Measurements from ENCODE around the gene AREG. TPM values are rescaled to one million over a fixed set of nuclear protein-coding genes. Genes with fewer than 3 reads are reported as not detected.

AREG gene
- total and polyA plus RNA-seq, 2 experiments from 2014 or later, result 128 to 129 TPM

DNA sequence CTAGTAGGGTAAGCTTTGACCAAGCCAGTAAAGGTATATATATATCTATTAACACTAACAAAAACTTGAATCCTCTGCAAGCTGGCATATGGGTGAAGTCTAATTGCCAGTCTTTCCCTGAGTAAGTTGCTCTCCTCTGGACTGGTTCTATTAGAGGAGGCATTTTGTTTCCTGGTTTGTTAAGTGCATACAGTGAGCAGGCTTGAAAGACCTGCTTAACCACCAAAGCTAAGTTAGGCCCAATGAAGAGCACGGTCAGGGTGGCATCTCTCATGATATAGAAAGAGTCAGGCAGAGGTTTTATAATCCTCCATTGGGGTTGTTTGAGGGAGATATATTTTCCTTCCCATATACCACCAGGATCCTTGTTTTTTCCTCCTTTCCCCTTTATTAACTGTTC, 9.6 kb upstream of the AREG start:
- no peaks in the 10 kb centered on the region for H4K20me1 ChIP-seq (ENCODE audit: insufficient read depth, poor library complexity, severe bottlenecking)
- no peak overlapping the region for H2AFZ ChIP-seq
- no peaks in the 10 kb centered on the region for H3K4me1 ChIP-seq (ENCODE audit: insufficient read depth)
- no peaks in the 10 kb centered on the region for H3K36me3 ChIP-seq (replicated peaks; ENCODE audit: insufficient read depth, low read depth)
- no peak overlapping the region for H3K27ac ChIP-seq
- H3K9me2 ChIP-seq (replicated peaks; ENCODE audit: insufficient read depth), result no peaks in the 10 kb centered on the region
- no peak for DNase-seq (ENCODE audit: low spot score)
- TF ChIP-seq EZH2 (IDR thresholded peaks at IDR 0.05; ENCODE audit: borderline replicate concordance) (no peak), EZH2phosphoT487 (IDR thresholded peaks at IDR 0.05; ENCODE audit: low read depth, severe bottlenecking, unreplicated experiment) (no peak)
- TF ChIP-seq, protein P1, sequence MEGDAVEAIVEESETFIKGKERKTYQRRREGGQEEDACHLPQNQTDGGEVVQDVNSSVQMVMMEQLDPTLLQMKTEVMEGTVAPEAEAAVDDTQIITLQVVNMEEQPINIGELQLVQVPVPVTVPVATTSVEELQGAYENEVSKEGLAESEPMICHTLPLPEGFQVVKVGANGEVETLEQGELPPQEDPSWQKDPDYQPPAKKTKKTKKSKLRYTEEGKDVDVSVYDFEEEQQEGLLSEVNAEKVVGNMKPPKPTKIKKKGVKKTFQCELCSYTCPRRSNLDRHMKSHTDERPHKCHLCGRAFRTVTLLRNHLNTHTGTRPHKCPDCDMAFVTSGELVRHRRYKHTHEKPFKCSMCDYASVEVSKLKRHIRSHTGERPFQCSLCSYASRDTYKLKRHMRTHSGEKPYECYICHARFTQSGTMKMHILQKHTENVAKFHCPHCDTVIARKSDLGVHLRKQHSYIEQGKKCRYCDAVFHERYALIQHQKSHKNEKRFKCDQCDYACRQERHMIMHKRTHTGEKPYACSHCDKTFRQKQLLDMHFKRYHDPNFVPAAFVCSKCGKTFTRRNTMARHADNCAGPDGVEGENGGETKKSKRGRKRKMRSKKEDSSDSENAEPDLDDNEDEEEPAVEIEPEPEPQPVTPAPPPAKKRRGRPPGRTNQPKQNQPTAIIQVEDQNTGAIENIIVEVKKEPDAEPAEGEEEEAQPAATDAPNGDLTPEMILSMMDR (IDR thresholded peaks at IDR 0.05; ENCODE audit: poor library complexity), result no peak
- H3K79me2 ChIP-seq, result no peaks in the 10 kb centered on the region
- 82% methylated on average over 1 of the region's 1 CpG for WGBS (ENCODE audit: low lambda C conversion rate, missing lambda C conversion rate)
- H3K4me2 ChIP-seq, result no peak overlapping the region
- no peaks in the 10 kb centered on the region for H3K9me3 ChIP-seq (ENCODE audit: low read depth)
- H3K27me3 ChIP-seq, result no peaks in the 10 kb centered on the region
- no peak overlapping the region for H3K4me3 ChIP-seq

DNA sequence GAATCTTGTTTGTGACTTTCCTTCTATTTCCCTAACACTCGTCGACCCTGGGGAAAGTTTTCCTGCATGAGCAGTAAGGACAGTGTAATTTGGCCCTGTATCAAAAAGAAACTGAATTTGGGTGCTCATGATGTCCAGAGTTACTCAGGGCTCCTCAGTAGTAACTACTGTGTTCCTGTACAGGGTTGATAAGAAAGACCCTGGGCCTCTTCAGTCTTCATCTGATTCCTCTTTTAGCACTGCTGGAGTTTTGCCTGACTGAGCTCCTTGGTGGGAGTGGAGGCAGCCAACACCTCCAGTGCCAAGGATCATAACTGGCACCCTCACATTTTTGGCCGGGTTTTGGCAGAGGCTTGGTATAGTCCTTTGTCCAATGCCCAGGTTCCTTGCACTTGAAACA, 7.1 kb upstream of the AREG start:
- 91% methylated on average over 3 of the region's 3 CpGs for WGBS (ENCODE audit: low lambda C conversion rate, missing lambda C conversion rate)
- Histone ChIP-seq H3K9me2 (replicated peaks; ENCODE audit: insufficient read depth) (no peaks in the 10 kb centered on the region), H3K27me3 (no peaks in the 10 kb centered on the region)

DNA sequence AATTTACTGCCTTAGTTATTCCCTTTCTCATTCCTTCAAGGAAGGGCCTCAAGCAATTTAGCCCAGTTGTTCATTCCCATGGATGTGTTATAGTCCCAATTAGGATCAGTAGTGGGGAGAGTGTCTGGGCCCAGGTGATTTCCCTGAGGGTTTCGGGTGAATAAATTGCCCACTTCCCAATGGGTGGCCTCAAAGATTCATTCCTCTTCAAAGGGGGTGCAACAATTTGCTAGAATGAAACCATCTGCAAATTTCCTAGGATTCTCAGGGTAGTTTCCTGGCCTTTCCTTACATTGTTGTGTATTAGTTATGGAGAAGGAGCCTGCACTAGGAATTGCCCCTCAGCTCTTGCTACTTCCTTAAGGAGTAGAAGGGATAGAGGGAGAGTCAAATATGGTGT, 6.3 kb upstream of the AREG start:
- Histone ChIP-seq H3K36me3 (replicated peaks; ENCODE audit: insufficient read depth, low read depth) (no peaks in the 10 kb centered on the region), H3K4me2 (no peak overlapping the region), H3K9me3 (ENCODE audit: low read depth) (no peaks in the 10 kb centered on the region), H3K27me3 (no peaks in the 10 kb centered on the region), H4K20me1 (ENCODE audit: insufficient read depth, poor library complexity, severe bottlenecking) (no peaks in the 10 kb centered on the region), H3K4me3 (no peak overlapping the region), H3K4me1 (ENCODE audit: insufficient read depth) (no peaks in the 10 kb centered on the region), H3K9me2 (replicated peaks; ENCODE audit: insufficient read depth) (no peaks in the 10 kb centered on the region), H3K27ac (no peak overlapping the region), H2AFZ (no peak overlapping the region), H3K79me2 (no peaks in the 10 kb centered on the region)
- no peak for TF ChIP-seq EZH2 (IDR thresholded peaks at IDR 0.05; ENCODE audit: borderline replicate concordance)
- TF ChIP-seq, protein P1 (IDR thresholded peaks at IDR 0.05; ENCODE audit: poor library complexity), result no peak
- DNase-seq (ENCODE audit: low spot score), result no peak
- 83% methylated on average over 1 of the region's 1 CpG for WGBS (ENCODE audit: low lambda C conversion rate, missing lambda C conversion rate)

More for the DNA sequence above, 7.1 kb upstream of the AREG start:
- Histone ChIP-seq H3K79me2 (no peaks in the 10 kb centered on the region), H2AFZ (no peak overlapping the region), H3K9me3 (ENCODE audit: low read depth) (no peaks in the 10 kb centered on the region), H3K27ac (no peak overlapping the region), H4K20me1 (ENCODE audit: insufficient read depth, poor library complexity, severe bottlenecking) (no peaks in the 10 kb centered on the region), H3K4me1 (ENCODE audit: insufficient read depth) (no peaks in the 10 kb centered on the region), H3K4me2 (no peak overlapping the region), H3K4me3 (no peak overlapping the region), H3K36me3 (replicated peaks; ENCODE audit: insufficient read depth, low read depth) (no peaks in the 10 kb centered on the region)
- TF ChIP-seq EZH2phosphoT487 (IDR thresholded peaks at IDR 0.05; ENCODE audit: low read depth, severe bottlenecking, unreplicated experiment) (no peak), EZH2 (IDR thresholded peaks at IDR 0.05; ENCODE audit: borderline replicate concordance) (no peak)
- TF ChIP-seq, protein P1 (IDR thresholded peaks at IDR 0.05; ENCODE audit: poor library complexity), result no peak
- no peak for DNase-seq (ENCODE audit: low spot score)

DNA sequence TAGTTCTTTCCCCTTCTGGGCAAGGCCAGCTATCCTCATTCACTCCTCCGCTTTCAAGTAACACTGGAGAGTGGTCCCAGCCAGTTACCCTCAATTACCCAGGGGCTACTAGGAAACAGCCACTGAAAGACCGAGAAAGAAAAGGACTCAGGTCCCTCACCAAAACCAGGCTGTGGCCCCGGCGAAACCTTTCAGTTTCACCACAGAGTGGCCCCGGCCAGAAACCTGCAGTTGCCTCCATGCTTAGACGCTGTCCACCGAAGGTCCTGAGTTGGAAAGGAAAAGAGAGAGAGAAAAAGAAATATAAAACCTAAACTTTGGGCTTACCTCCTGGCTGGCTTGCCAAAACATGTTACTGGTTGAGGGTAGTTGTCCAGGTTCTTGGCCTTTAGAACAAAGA, 5.0 kb upstream of the AREG start:
- Histone ChIP-seq H3K79me2 (no peaks in the 10 kb centered on the region), H4K20me1 (ENCODE audit: insufficient read depth, poor library complexity, severe bottlenecking) (no peaks in the 10 kb centered on the region), H3K27ac (no peak overlapping the region), H3K27me3 (no peaks in the 10 kb centered on the region), H3K36me3 (replicated peaks; ENCODE audit: insufficient read depth, low read depth) (no peaks in the 10 kb centered on the region), H2AFZ (no peak overlapping the region), H3K4me1 (ENCODE audit: insufficient read depth) (no peaks in the 10 kb centered on the region), H3K9me3 (ENCODE audit: low read depth) (no peaks in the 10 kb centered on the region), H3K4me3 (no peak overlapping the region), H3K4me2 (no peak overlapping the region), H3K9me2 (replicated peaks; ENCODE audit: insufficient read depth) (no peaks in the 10 kb centered on the region)
- no peak for DNase-seq (ENCODE audit: low spot score)
- TF ChIP-seq EZH2phosphoT487 (IDR thresholded peaks at IDR 0.05; ENCODE audit: low read depth, severe bottlenecking, unreplicated experiment) (no peak), EZH2 (IDR thresholded peaks at IDR 0.05; ENCODE audit: borderline replicate concordance) (no peak)
- TF ChIP-seq, protein P1 (IDR thresholded peaks at IDR 0.05; ENCODE audit: poor library complexity), result no peak
- WGBS (ENCODE audit: low lambda C conversion rate, missing lambda C conversion rate), result 90% methylated on average over 7 of the region's 7 CpGs
